Left lung (tissue), 10 donors: ENCODE results near the gene SKIDA1. TPM values are rescaled to one million over a fixed set of nuclear protein-coding genes. Genes with fewer than 3 reads are reported as not detected.

ENCODE experiments used
- ATAC-seq: fragments of 200-7000 bp; cut with Tn5 transposase; one replicate; pipeline ENCODE4 v1.9.1; 2020; ENCODE audit warnings: moderate library complexity
- DNase-seq, 4 donors: peaks; one replicate each; pipeline ENCODE4 v3.0.0-alpha.2; 2013 to 2020
- H3K27ac ChIP-seq, 2 donors: fragments of 200-600 bp; sonication (generic) in 1 of 2; one replicate each; pipeline versions ENCODE4 v1.5.0 to v1.8.0; 2020 to 2021
- H3K27me3 ChIP-seq, 2 donors: fragments of 200-600 bp; sonication (generic) in 1 of 2; one replicate each; pipeline versions ENCODE4 v1.5.0 to v1.8.0; 2020 to 2021
- H3K36me3 ChIP-seq, 2 donors: fragments of 200-600 bp; sonication (generic) in 1 of 2; one replicate each; pipeline versions ENCODE4 v1.5.0 to v1.8.0; 2020 to 2021
- H3K4me1 ChIP-seq, 2 donors: fragments of 200-600 bp; one replicate each; pipeline ENCODE4 v1.8.0; 2021
- H3K4me3 ChIP-seq, 2 donors: fragments of 200-600 bp; sonication (generic) in 1 of 2; one replicate each; pipeline versions ENCODE4 v1.5.0 to v1.8.0; 2020 to 2021; ENCODE audit warnings: mild to moderate bottlenecking in 1 of 2
- H3K9me3 ChIP-seq, 2 donors: fragments of 200-600 bp; sonication (generic) in 1 of 2; one replicate each; pipeline versions ENCODE4 v1.5.0 to v1.8.0; 2020 to 2021
- intact Hi-C, 2 donors: fragments of 100-400 bp; cut with DNase I; formaldehyde crosslinking; loops; one replicate each; pipeline versions ENCODE4 v1.11.2 to v1.14.2; 2022
- polyA plus RNA-seq, 6 donors: library from polyadenylated mRNA; unstranded; fragments of 120-200 nt; gene quantifications; one replicate each; pipeline ENCODE4 v1.2.1, GENCODE V29; 2013; ENCODE audit not compliant: insufficient read length in 6 of 6
- total RNA-seq, 2 donors: library from RNA; stranded (reverse); fragmentation: NEBNext Ultra II Directional; extraction: Animal tissue kit (Norgen Biotek cat#: 25700); gene quantifications; one replicate each; pipeline ENCODE4 v1.2.1, GENCODE V29; 2021
- TF ChIP-seq, protein P1 (sequence below), 2 donors: fragments of 200-600 bp; sonication (generic) in 1 of 2; IDR thresholded peaks; one replicate each; pipeline versions ENCODE4 v1.5.0 to v1.8.0; 2021; ENCODE audit warnings: antibody characterized with exemption in 2 of 2
- donor health status: DM: no; HTN: yes; CAD: no.
- donor health status: DM: no; HTN: no; CAD: no.

Gene SKIDA1
- total and polyA plus RNA-seq, 8 donors = 1.2 to 6.2 (median 4.9) TPM

DNA sequence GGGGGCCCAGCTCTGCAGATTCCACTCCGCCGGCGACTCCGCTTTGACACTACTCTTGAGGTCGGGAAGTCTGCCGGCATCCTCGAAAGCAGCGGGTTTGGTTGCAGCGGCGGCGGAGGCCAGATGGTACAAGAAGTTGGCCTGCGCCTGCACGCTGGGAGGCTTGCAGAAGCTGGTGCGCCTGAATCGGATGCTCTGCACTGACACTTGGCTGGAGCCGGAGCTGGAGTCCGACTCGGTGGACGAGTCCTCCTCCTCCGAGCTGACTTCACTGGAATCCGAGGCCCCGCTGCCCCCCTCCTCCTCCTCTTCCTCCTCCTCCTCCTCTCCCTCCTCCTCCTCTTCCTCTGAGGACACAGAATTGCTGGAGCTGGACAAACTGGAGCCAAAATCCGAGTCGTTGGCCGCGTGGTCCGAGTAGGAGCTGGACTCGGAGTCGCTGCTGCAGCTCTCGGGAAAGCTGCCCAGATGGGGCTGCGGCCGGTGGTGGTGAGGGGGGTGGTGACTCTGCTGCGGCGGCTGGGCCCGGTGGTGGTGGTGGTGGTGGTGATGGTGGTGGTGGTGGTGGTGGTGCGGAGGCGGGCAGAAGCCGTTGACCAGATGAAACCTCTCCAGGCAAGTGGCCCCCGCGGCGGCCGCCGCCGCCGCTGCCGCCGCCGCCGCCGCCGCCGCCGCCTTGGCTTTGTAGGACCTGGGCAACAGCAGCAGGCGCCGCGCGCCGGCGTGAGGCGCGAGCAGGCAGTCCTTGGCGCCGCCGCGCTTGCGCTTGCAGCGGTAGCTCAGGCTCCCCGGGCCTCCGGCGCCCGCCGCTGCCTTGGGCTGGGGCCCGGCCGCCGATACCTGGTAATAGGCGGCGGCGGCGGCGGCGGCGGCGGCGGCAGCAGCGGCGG, 9.0 kb downstream of the SKIDA1 start:
- peak; percentile 37 for ATAC-seq
- intact Hi-C loops = no loop called here

GRCh38 chr10:21515361-21516241, 9.9 kb downstream of the SKIDA1 start:
- H3K4me1 ChIP-seq = peaks cover 0 to 43% of the 10 kb centered on the region in 2 donors
- intact Hi-C loops = no loop called here
- H3K27ac ChIP-seq = peak overlapping the region in 1 of 2 donors; percentile 63
- peaks cover 0 to 93% of the 10 kb centered on the region in 2 donors for H3K27me3 ChIP-seq
- no peaks in the 10 kb centered on the region for H3K9me3 ChIP-seq
- peak overlapping the region; percentile 25 to 52 for H3K4me3 ChIP-seq
- no peaks in the 10 kb centered on the region for H3K36me3 ChIP-seq
- TF ChIP-seq, protein P1, sequence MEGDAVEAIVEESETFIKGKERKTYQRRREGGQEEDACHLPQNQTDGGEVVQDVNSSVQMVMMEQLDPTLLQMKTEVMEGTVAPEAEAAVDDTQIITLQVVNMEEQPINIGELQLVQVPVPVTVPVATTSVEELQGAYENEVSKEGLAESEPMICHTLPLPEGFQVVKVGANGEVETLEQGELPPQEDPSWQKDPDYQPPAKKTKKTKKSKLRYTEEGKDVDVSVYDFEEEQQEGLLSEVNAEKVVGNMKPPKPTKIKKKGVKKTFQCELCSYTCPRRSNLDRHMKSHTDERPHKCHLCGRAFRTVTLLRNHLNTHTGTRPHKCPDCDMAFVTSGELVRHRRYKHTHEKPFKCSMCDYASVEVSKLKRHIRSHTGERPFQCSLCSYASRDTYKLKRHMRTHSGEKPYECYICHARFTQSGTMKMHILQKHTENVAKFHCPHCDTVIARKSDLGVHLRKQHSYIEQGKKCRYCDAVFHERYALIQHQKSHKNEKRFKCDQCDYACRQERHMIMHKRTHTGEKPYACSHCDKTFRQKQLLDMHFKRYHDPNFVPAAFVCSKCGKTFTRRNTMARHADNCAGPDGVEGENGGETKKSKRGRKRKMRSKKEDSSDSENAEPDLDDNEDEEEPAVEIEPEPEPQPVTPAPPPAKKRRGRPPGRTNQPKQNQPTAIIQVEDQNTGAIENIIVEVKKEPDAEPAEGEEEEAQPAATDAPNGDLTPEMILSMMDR (IDR thresholded peaks at IDR 0.05) = no peak
- no peak for ATAC-seq
- DNase-seq = no peak

More for the DNA sequence above, 9.0 kb downstream of the SKIDA1 start:
- Histone ChIP-seq H3K27me3 (peaks cover 0 to 92% of the 10 kb centered on the region in 2 donors), H3K4me3 (peak overlapping the region; percentile 49 to 52), H3K9me3 (no peaks in the 10 kb centered on the region), H3K27ac (peak overlapping the region; percentile 59 to 82), H3K4me1 (peaks cover 0 to 38% of the 10 kb centered on the region in 2 donors), H3K36me3 (no peaks in the 10 kb centered on the region)
- DNase-seq = peak in 2 of 4 donors; percentile 67 to 91
- TF ChIP-seq, protein P1 (IDR thresholded peaks at IDR 0.05) = no peak

DNA sequence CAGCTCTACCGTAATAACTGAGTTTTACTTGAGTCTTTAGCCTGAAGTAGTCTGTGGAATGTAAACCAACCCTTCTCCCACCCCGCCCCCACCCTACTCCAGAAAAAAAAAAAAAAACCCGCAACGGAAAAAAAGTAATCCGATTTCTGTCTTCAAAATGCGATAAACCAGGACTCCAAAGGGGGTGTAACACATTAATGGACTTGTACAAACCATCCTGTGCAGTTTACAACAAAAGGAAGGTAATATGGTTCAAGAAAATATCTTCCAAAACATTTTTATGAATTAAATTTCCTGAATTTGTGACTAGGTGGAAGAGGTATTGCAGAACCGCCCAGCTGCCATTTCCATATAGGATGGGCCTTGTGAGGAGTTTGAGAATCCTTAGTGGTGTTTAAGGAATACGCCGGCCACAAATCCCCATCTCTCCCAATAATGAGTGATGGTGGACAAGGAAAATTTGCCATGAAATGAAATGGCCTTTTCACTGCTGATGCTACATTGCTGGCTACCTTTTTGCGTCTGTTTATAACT, 10.6 kb downstream of the SKIDA1 start:
- peaks cover 0 to 93% of the 10 kb centered on the region in 2 donors for H3K27me3 ChIP-seq
- peak; percentile 11 for ATAC-seq
- TF ChIP-seq, protein P1 (IDR thresholded peaks at IDR 0.05) = no peak
- H3K4me1 ChIP-seq = peaks cover 4 to 45% of the 10 kb centered on the region in 2 donors
- H3K27ac ChIP-seq = no peak overlapping the region
- H3K36me3 ChIP-seq = no peaks in the 10 kb centered on the region
- no peaks in the 10 kb centered on the region for H3K9me3 ChIP-seq
- H3K4me3 ChIP-seq = peak overlapping the region in 1 of 2 donors; percentile 52
- no peak for DNase-seq
- intact Hi-C loops = no loop called here

- intact Hi-C loops = no loop called here
- Histone ChIP-seq H3K9me3 (no peaks in the 10 kb centered on the region), H3K4me3 (no peak overlapping the region), H3K4me1 (peaks cover 4 to 38% of the 10 kb centered on the region in 2 donors), H3K27ac (no peak overlapping the region), H3K36me3 (no peaks in the 10 kb centered on the region), H3K27me3 (peaks cover 0 to 89% of the 10 kb centered on the region in 2 donors)
- TF ChIP-seq, protein P1 (IDR thresholded peaks at IDR 0.05) = no peak
- DNase-seq (no peak), ATAC-seq (no peak)
These were observed 11.2 kb downstream of the SKIDA1 start for GRCh38 chr10:21514129-21514817.
